ENCODE measurements around the gene PLXNA4.

PLXNA4 gene

DNA sequence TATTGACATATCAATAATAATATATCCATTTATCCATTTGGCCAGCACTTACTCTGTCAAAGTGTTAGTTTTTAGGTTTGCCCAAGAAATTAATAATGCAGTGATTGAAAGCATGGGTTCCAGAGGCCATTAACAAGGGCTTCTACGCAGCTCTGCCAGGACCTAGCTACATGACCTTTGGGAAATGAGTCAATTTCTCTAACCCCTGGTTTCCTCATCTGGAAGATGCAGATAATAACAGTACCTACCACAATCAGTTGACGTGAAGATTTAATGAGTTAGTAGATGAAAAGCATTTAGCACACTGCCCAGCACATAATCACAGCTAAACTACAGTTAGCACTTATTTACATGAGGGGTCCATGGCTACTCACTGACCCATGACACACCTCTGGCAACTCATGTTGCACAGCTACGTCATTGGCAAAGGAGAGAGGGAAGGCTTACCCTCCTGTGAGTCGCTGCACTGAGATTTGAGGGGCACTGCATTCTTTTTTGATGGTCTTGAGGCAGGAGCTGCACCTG, 263.7 kb downstream of the PLXNA4 start:
- CTCF ChIA-PET, result no interaction called here
- TF ChIP-seq, protein P1, sequence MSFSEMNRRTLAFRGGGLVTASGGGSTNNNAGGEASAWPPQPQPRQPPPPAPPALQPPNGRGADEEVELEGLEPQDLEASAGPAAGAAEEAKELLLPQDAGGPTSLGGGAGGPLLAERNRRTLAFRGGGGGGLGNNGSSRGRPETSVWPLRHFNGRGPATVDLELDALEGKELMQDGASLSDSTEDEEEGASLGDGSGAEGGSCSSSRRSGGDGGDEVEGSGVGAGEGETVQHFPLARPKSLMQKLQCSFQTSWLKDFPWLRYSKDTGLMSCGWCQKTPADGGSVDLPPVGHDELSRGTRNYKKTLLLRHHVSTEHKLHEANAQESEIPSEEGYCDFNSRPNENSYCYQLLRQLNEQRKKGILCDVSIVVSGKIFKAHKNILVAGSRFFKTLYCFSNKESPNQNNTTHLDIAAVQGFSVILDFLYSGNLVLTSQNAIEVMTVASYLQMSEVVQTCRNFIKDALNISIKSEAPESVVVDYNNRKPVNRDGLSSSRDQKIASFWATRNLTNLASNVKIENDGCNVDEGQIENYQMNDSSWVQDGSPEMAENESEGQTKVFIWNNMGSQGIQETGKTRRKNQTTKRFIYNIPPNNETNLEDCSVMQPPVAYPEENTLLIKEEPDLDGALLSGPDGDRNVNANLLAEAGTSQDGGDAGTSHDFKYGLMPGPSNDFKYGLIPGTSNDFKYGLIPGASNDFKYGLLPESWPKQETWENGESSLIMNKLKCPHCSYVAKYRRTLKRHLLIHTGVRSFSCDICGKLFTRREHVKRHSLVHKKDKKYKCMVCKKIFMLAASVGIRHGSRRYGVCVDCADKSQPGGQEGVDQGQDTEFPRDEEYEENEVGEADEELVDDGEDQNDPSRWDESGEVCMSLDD (tag by site-specific recombination; IDR thresholded peaks at IDR 0.05), result no peak
- TF ChIP-seq, protein P2, sequence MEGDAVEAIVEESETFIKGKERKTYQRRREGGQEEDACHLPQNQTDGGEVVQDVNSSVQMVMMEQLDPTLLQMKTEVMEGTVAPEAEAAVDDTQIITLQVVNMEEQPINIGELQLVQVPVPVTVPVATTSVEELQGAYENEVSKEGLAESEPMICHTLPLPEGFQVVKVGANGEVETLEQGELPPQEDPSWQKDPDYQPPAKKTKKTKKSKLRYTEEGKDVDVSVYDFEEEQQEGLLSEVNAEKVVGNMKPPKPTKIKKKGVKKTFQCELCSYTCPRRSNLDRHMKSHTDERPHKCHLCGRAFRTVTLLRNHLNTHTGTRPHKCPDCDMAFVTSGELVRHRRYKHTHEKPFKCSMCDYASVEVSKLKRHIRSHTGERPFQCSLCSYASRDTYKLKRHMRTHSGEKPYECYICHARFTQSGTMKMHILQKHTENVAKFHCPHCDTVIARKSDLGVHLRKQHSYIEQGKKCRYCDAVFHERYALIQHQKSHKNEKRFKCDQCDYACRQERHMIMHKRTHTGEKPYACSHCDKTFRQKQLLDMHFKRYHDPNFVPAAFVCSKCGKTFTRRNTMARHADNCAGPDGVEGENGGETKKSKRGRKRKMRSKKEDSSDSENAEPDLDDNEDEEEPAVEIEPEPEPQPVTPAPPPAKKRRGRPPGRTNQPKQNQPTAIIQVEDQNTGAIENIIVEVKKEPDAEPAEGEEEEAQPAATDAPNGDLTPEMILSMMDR (tag by site-specific recombination; IDR thresholded peaks at IDR 0.05), result no peak
- TF ChIP-seq ZNF629 (tag by site-specific recombination; IDR thresholded peaks at IDR 0.05) (no peak), ZNF391 (tag by site-specific recombination; IDR thresholded peaks at IDR 0.05; ENCODE audit: borderline replicate concordance, low read depth) (no peak), ZNF560 (tag by site-specific recombination; IDR thresholded peaks at IDR 0.05; ENCODE audit: borderline replicate concordance) (no peak), ZNF571 (tag by site-specific recombination; IDR thresholded peaks at IDR 0.05) (no peak), ZNF585B (tag by site-specific recombination; IDR thresholded peaks at IDR 0.05) (no peak), ZNF138 (tag by site-specific recombination; IDR thresholded peaks at IDR 0.05; ENCODE audit: borderline replicate concordance) (no peak), ZNF785 (tag by site-specific recombination; IDR thresholded peaks at IDR 0.05) (no peak), ZBTB48 (tag by site-specific recombination; IDR thresholded peaks at IDR 0.05) (no peak), ZFHX2 (tag by site-specific recombination; conservative IDR thresholded peaks at IDR 0.05) (no peak)
- TF ChIP-seq, protein P3, sequence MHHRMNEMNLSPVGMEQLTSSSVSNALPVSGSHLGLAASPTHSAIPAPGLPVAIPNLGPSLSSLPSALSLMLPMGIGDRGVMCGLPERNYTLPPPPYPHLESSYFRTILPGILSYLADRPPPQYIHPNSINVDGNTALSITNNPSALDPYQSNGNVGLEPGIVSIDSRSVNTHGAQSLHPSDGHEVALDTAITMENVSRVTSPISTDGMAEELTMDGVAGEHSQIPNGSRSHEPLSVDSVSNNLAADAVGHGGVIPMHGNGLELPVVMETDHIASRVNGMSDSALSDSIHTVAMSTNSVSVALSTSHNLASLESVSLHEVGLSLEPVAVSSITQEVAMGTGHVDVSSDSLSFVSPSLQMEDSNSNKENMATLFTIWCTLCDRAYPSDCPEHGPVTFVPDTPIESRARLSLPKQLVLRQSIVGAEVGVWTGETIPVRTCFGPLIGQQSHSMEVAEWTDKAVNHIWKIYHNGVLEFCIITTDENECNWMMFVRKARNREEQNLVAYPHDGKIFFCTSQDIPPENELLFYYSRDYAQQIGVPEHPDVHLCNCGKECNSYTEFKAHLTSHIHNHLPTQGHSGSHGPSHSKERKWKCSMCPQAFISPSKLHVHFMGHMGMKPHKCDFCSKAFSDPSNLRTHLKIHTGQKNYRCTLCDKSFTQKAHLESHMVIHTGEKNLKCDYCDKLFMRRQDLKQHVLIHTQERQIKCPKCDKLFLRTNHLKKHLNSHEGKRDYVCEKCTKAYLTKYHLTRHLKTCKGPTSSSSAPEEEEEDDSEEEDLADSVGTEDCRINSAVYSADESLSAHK (tag by site-specific recombination; IDR thresholded peaks at IDR 0.05), result no peak
- TF ChIP-seq, protein P4, sequence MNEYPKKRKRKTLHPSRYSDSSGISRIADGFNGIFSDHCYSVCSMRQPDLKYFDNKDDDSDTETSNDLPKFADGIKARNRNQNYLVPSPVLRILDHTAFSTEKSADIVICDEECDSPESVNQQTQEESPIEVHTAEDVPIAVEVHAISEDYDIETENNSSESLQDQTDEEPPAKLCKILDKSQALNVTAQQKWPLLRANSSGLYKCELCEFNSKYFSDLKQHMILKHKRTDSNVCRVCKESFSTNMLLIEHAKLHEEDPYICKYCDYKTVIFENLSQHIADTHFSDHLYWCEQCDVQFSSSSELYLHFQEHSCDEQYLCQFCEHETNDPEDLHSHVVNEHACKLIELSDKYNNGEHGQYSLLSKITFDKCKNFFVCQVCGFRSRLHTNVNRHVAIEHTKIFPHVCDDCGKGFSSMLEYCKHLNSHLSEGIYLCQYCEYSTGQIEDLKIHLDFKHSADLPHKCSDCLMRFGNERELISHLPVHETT (tag by site-specific recombination; IDR thresholded peaks at IDR 0.05), result no peak
- TF ChIP-seq, protein P5, sequence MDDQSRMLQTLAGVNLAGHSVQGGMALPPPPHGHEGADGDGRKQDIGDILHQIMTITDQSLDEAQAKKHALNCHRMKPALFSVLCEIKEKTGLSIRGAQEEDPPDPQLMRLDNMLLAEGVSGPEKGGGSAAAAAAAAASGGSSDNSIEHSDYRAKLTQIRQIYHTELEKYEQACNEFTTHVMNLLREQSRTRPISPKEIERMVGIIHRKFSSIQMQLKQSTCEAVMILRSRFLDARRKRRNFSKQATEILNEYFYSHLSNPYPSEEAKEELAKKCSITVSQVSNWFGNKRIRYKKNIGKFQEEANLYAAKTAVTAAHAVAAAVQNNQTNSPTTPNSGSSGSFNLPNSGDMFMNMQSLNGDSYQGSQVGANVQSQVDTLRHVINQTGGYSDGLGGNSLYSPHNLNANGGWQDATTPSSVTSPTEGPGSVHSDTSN (CRISPR knock-in tag; IDR thresholded peaks at IDR 0.05), result no peak
- Histone ChIP-seq H3K4me1 (ENCODE audit: control insufficient read depth, insufficient read depth, low read length) (no peaks in the 10 kb centered on the region), H3K4me3 (ENCODE audit: low read depth, low read length) (no peak overlapping the region), H3K27ac (ENCODE audit: extremely low read depth, low read depth, low read length) (no peak overlapping the region), H3K9me3 (ENCODE audit: control insufficient read depth, insufficient read depth, low read depth, low read length) (no peaks in the 10 kb centered on the region), H3K36me3 (ENCODE audit: control insufficient read depth in 2 of 2, insufficient read depth in 1 of 2, low read length in 2 of 2) (no peaks in the 10 kb centered on the region)
- POLR2A ChIA-PET, result no interaction called here

DNA sequence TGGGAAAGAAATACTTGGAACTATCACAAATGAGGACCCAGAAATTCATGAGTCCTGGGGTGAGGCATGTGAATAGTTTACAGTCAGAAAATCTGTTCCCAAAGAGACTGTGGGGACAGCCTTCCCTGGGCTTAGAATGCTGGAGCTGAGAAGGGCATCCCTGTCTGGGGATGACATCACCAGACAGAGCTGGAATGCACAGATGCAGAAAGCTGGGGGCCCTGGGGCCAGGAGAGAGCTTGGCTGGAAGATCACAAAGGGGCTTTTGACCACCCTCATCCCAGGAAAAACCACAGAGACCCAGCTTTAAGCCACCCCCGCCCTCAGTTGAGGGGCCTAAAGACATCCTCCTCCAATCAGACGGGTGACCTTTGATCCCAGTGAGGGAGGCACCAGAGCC, 264.5 kb downstream of the PLXNA4 start:
- Histone ChIP-seq H3K36me3 (ENCODE audit: control insufficient read depth in 2 of 2, insufficient read depth in 1 of 2, low read length in 2 of 2) (no peaks in the 10 kb centered on the region), H3K9me3 (ENCODE audit: control insufficient read depth, insufficient read depth, low read depth, low read length) (no peaks in the 10 kb centered on the region), H3K4me3 (ENCODE audit: low read depth, low read length) (no peak overlapping the region), H3K4me1 (ENCODE audit: control insufficient read depth, insufficient read depth, low read length) (no peaks in the 10 kb centered on the region), H3K27ac (ENCODE audit: extremely low read depth, low read depth, low read length) (no peak overlapping the region)
- ChIA-PET CTCF (interaction anchor here (0.7 to 1.0 kb wide), 2 partner anchors 453 to 521 kb away, joined by 3 to 4 read pairs; no protein-coding TSS in a partner anchor), POLR2A (no interaction called here)
- TF ChIP-seq ZNF211 (tag by site-specific recombination; IDR thresholded peaks at IDR 0.05; ENCODE audit: low read depth) (no peak), ZXDB (tag by site-specific recombination; IDR thresholded peaks at IDR 0.05) (no peak)
- TF ChIP-seq, protein P6, sequence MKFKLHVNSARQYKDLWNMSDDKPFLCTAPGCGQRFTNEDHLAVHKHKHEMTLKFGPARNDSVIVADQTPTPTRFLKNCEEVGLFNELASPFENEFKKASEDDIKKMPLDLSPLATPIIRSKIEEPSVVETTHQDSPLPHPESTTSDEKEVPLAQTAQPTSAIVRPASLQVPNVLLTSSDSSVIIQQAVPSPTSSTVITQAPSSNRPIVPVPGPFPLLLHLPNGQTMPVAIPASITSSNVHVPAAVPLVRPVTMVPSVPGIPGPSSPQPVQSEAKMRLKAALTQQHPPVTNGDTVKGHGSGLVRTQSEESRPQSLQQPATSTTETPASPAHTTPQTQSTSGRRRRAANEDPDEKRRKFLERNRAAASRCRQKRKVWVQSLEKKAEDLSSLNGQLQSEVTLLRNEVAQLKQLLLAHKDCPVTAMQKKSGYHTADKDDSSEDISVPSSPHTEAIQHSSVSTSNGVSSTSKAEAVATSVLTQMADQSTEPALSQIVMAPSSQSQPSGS (tag by site-specific recombination; IDR thresholded peaks at IDR 0.05; ENCODE audit: low read depth), result peak; percentile 10; the same call in 1 of the 2 replicates

Measured in HEK293 (cell line).